Measurements from ENCODE around the gene SLC26A8. TPM values are rescaled to one million over a fixed set of nuclear protein-coding genes. Genes with fewer than 3 reads are reported as not detected.

The SLC26A8 gene, protein sequence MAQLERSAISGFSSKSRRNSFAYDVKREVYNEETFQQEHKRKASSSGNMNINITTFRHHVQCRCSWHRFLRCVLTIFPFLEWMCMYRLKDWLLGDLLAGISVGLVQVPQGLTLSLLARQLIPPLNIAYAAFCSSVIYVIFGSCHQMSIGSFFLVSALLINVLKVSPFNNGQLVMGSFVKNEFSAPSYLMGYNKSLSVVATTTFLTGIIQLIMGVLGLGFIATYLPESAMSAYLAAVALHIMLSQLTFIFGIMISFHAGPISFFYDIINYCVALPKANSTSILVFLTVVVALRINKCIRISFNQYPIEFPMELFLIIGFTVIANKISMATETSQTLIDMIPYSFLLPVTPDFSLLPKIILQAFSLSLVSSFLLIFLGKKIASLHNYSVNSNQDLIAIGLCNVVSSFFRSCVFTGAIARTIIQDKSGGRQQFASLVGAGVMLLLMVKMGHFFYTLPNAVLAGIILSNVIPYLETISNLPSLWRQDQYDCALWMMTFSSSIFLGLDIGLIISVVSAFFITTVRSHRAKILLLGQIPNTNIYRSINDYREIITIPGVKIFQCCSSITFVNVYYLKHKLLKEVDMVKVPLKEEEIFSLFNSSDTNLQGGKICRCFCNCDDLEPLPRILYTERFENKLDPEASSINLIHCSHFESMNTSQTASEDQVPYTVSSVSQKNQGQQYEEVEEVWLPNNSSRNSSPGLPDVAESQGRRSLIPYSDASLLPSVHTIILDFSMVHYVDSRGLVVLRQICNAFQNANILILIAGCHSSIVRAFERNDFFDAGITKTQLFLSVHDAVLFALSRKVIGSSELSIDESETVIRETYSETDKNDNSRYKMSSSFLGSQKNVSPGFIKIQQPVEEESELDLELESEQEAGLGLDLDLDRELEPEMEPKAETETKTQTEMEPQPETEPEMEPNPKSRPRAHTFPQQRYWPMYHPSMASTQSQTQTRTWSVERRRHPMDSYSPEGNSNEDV
- not detected in 2 replicates for total RNA-seq (2014; rRNA removed; shearing (Covaris generic))

DNA sequence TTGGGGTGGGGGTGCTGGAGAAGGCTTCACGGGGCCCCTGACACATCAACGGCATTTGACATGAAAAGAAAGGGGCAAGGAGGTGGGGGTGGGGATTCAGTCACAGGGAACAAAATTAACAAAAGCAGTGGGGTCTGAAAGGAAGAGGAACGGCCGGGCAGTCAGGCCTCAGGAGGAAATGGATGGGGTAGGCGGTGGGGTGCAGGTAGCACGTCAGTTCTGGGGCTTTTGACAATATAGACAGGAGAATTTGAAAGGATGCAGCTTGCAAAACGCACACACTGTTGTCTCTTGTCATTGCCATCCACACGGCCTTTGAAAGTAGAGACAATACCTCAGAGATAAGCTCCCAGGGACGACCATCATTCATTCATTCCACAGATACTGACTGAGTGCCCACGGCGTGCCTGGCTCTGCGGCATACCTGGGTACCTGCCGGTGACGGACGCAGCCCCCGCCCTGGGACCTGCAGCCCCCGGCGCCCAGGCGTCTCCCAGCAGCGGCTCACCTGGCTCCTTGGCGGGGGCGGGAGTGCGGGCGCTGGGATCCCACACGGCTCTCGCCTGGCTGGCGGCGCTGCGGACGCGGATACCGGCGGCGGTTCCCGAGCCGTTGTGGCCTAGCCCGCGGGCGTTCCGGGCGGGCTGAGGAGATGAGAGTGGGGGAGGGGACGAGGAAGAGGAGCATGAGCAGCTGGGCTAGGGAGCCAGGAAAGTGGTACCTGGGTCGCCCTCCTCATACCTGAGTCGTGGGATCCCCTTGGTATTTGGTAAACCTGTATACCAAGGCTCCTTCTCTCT is at the start of gene SLC26A8:
Gene SLC26A8, minus strand, starts transcription at position 646 of the 800 bp plus-strand sequence. CDS start 4,934 bp downstream, outside the sequence.

GRCh38 chr6:36027501-36028087 is 3.2 kb upstream of the SLC26A8 start, which contains the start of gene MAPK14:
TSS of gene MAPK14 (plus strand) at chr6:36027808. CDS start at chr6:36028158, 350 bp downstream.

DNA sequence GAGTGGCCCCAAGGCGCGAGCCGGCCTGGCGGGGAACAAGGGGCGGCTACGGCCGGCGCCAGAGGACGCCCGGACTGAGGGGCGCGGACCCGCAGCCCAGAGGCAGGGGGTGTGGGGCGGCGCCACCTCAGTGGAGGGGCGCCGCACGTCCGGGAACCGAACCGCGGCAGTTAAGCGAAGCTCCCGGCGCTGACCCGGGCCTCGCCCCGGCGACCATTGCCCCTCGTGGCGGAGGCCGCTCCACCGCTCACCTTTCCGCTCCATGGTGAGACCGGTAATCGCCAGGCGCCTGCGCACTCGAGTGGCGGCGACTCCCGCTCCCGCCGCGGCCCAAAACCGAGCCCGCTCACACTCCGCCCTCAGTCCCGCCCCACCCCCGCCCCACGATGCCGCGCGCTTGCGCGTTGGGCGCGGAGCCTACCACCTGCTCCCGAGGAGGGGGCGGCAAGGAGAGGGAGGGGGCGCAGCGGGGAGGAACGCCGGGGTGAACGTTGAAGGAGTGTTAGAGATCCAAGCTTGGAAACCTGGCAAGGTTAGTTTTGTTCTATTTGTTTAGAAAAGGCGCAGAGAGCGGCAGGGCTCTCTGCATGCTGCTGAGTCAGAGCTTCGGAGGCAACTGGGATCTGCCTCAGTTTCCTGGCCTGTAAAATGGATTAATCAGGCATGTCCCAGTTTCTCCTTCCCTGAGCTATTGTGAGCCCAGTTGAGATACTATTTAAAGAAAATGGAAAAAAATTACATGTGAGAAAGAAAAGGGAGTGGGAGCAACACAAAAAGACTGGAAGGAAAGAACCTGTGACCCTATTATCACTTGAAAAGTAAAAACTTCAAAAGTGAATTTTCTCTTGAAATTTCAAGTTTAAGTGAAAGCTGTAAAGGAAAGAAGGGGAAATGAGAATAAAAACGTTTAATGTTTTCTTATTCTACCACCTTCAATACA is 103.4 kb downstream of the SLC26A8 start, which contains the start of gene SRPK1:
Gene SRPK1, minus strand, starts transcription at position 306 of the 940 bp plus-strand sequence. Its CDS starts 42 bp downstream, at position 264.

Other genes with a start within 250 kb of the SLC26A8 start
- not detected in 2 replicates for gene CLPSL2, start 248.0 kb downstream of the SLC26A8 start, total RNA-seq (2014; rRNA removed; shearing (Covaris generic))
- 1.4 TPM in 1 of 2 replicates, not detected in the other for gene CLPSL1, start 243.6 kb downstream of the SLC26A8 start, total RNA-seq (2014; rRNA removed; shearing (Covaris generic))
- not detected in 2 replicates for gene CLPS, start 227.3 kb downstream of the SLC26A8 start, total RNA-seq (2014; rRNA removed; shearing (Covaris generic))
- not detected in 2 replicates for gene LHFPL5, start 219.3 kb downstream of the SLC26A8 start, total RNA-seq (2014; rRNA removed; shearing (Covaris generic))
- gene SRPK1, start 103.5 kb downstream of the SLC26A8 start, total RNA-seq (2014; rRNA removed; shearing (Covaris generic)), result 64.1 and 68.9 TPM in 2 replicates
- 22.2 and 22.6 TPM in 2 replicates for gene MAPK14, start 3.2 kb upstream of the SLC26A8 start, total RNA-seq (2014; rRNA removed; shearing (Covaris generic))
- gene MAPK13, start 105.9 kb upstream of the SLC26A8 start, total RNA-seq (2014; rRNA removed; shearing (Covaris generic)), result 0.60 and 1.2 TPM in 2 replicates
- 11.3 and 13.0 TPM in 2 replicates for gene BRPF3, start 172.1 kb upstream of the SLC26A8 start, total RNA-seq (2014; rRNA removed; shearing (Covaris generic))
- not detected in 2 replicates for gene PNPLA1, start 245.4 kb upstream of the SLC26A8 start, total RNA-seq (2014; rRNA removed; shearing (Covaris generic))

All from A375 (cell line).